Upper lobe of left lung (tissue), 6 donors: ENCODE data around the gene FAM200C. TPM values are rescaled to one million over a fixed set of nuclear protein-coding genes. Genes with fewer than 3 reads are reported as not detected.

Experiments
- ATAC-seq, 2 donors: fragments of 200-7000 bp; cut with Tn5 transposase; one replicate each; pipeline ENCODE4 v1.9.1; 2022; ENCODE audit warnings: mild to moderate bottlenecking in 2 of 2, moderate library complexity in 2 of 2; ENCODE audit not compliant: low FRiP score in 2 of 2
- DNase-seq, 2 donors: peaks; one replicate each; pipeline ENCODE4 v3.0.0-alpha.2; 2019 to 2020
- H3K27ac ChIP-seq, 4 donors: fragments of 200-600 bp; sonication (generic); one replicate each; pipeline ENCODE4 v1.5.1; 2016 to 2019
- H3K27me3 ChIP-seq, 4 donors: fragments of 200-600 bp; sonication (generic); one replicate each; pipeline ENCODE4 v1.5.1; 2017 to 2019
- H3K36me3 ChIP-seq, 4 donors: fragments of 200-600 bp; sonication (generic); one replicate each; pipeline ENCODE4 v1.5.1; 2016 to 2019
- H3K4me1 ChIP-seq, 4 donors: fragments of 200-600 bp; sonication (generic); one replicate each; pipeline ENCODE4 v1.5.1; 2018 to 2019
- H3K4me3 ChIP-seq, 4 donors: fragments of 200-600 bp; sonication (generic); one replicate each; pipeline ENCODE4 v1.5.1; 2017 to 2019; ENCODE audit warnings: mild to moderate bottlenecking in 2 of 4, moderate library complexity in 1 of 4
- H3K9me3 ChIP-seq, 4 donors: fragments of 200-600 bp; sonication (generic); one replicate each; pipeline ENCODE4 v1.5.1; 2018 to 2019
- CTCF ChIP-seq, 6 experiments: fragments of 450-650 bp in 4 of 6; fragments of 200-600 bp in 2 of 6; sonication (generic) in 2 of 6; IDR thresholded peaks; one replicate each; pipeline ENCODE4 v1.5.1; 2016 to 2019; ENCODE audit warnings: antibody characterized with exemption in 6 of 6
- EP300 ChIP-seq, 4 donors: sonication (generic); formaldehyde crosslinking; IDR thresholded peaks; one replicate each; pipeline ENCODE4 v1.5.1; 2017; ENCODE audit warnings: antibody characterized with exemption in 4 of 4, control low read depth in 2 of 4
- POLR2A ChIP-seq, 4 donors: fragments of 450-650 bp; IDR thresholded peaks; one replicate each; pipeline ENCODE4 v1.5.1; 2016 to 2017; ENCODE audit warnings: antibody characterized with exemption in 4 of 4, mild to moderate bottlenecking in 2 of 4
- POLR2AphosphoS5 ChIP-seq, 2 donors: sonication (generic); formaldehyde crosslinking; IDR thresholded peaks; one replicate each; pipeline ENCODE4 v1.5.1; 2017; ENCODE audit warnings: antibody characterized with exemption in 2 of 2
- WGBS, 2 donors: methylation state at CpG; one replicate each; pipeline ENCODE4 v1.1.5; 2017 to 2018; 5-methylcytosine and 5-hydroxymethylcytosine counted together
- total RNA-seq, 6 donors: library from RNA; depleted of rRNA in 4 of 6; stranded (reverse); fragments of >200 nt in 4 of 6; gene quantifications; one replicate each; pipeline versions ENCODE4 v1.1.0 to v1.2.1, GENCODE V29; 2016 to 2021
- donor health status: DM: no; HTN: no; CAD: no; lungs with moderate emphysema.
- donor health status: DM: no; HTN: yes; CAD: no; lungs with severe emphysema.

FAM200C gene
- total RNA-seq, 6 donors from 2014 or later, result 0.76 to 4.2 (median 3.2) TPM

GRCh38 chr5:160387445-160387844, 12.4 kb downstream of the FAM200C start:
- DNase-seq, result no peak
- TF ChIP-seq CTCF (IDR thresholded peaks at IDR 0.05) (no peak), EP300 (IDR thresholded peaks at IDR 0.05) (no peak), POLR2AphosphoS5 (IDR thresholded peaks at IDR 0.05) (no peak), POLR2A (IDR thresholded peaks at IDR 0.05) (no peak)
- Histone ChIP-seq H3K27me3 (no peaks in the 10 kb centered on the region), H3K27ac (no peak overlapping the region), H3K4me3 (no peak overlapping the region), H3K9me3 (peaks cover 7 to 12% (median 11%) of the 10 kb centered on the region in 4 donors), H3K4me1 (no peaks in the 10 kb centered on the region), H3K36me3 (no peaks in the 10 kb centered on the region)
- ATAC-seq, result no peak
- 100% methylated on average over 1 of the region's 1 CpG for WGBS, 2 donors

GRCh38 chr5:160385496-160385895, 14.4 kb downstream of the FAM200C start:
- Histone ChIP-seq H3K27ac (no peak overlapping the region), H3K36me3 (no peaks in the 10 kb centered on the region), H3K4me3 (no peak overlapping the region), H3K4me1 (no peaks in the 10 kb centered on the region), H3K27me3 (no peaks in the 10 kb centered on the region), H3K9me3 (peaks cover 7 to 12% (median 11%) of the 10 kb centered on the region in 4 donors)
- no peak for ATAC-seq
- DNase-seq, result no peak
- no peak for TF ChIP-seq POLR2AphosphoS5 (IDR thresholded peaks at IDR 0.05)
- TF ChIP-seq POLR2A (IDR thresholded peaks at IDR 0.05), result no peak
- no peak for TF ChIP-seq EP300 (IDR thresholded peaks at IDR 0.05)
- no peak for TF ChIP-seq CTCF (IDR thresholded peaks at IDR 0.05)

GRCh38 chr5:160384681-160385080, 15.2 kb downstream of the FAM200C start:
- no peaks in the 10 kb centered on the region for H3K27me3 ChIP-seq
- no peak overlapping the region for H3K27ac ChIP-seq
- ATAC-seq (no peak), DNase-seq (no peak)
- TF ChIP-seq CTCF (IDR thresholded peaks at IDR 0.05), result no peak
- no peak for TF ChIP-seq POLR2AphosphoS5 (IDR thresholded peaks at IDR 0.05)
- no peak for TF ChIP-seq EP300 (IDR thresholded peaks at IDR 0.05)
- no peak for TF ChIP-seq POLR2A (IDR thresholded peaks at IDR 0.05)
- no peaks in the 10 kb centered on the region for H3K36me3 ChIP-seq
- peaks cover 7 to 12% (median 11%) of the 10 kb centered on the region in 4 donors for H3K9me3 ChIP-seq
- 75 to 94% methylated on average over 1 of the region's 1 CpG for WGBS, 2 donors
- H3K4me3 ChIP-seq, result no peak overlapping the region
- H3K4me1 ChIP-seq, result no peaks in the 10 kb centered on the region

- Histone ChIP-seq H3K4me1 (no peaks in the 10 kb centered on the region), H3K27ac (no peak overlapping the region), H3K4me3 (no peak overlapping the region), H3K36me3 (no peaks in the 10 kb centered on the region), H3K9me3 (peaks cover 3 to 6% (median 5%) of the 10 kb centered on the region in 4 donors), H3K27me3 (no peaks in the 10 kb centered on the region)
- no peak for TF ChIP-seq POLR2A (IDR thresholded peaks at IDR 0.05)
- no peak for TF ChIP-seq POLR2AphosphoS5 (IDR thresholded peaks at IDR 0.05)
- no peak for TF ChIP-seq EP300 (IDR thresholded peaks at IDR 0.05)
- no peak for TF ChIP-seq CTCF (IDR thresholded peaks at IDR 0.05)
- no peak for DNase-seq
- no peak for ATAC-seq
- WGBS, 2 donors, result 80 to 88% methylated on average over 3 of the region's 3 CpGs
These were observed 17.5 kb downstream of the FAM200C start for GRCh38 chr5:160382346-160382745.

- no peak overlapping the region for H3K4me3 ChIP-seq
- no peaks in the 10 kb centered on the region for H3K9me3 ChIP-seq
- no peak overlapping the region for H3K27ac ChIP-seq
- H3K4me1 ChIP-seq, result no peaks in the 10 kb centered on the region
- H3K27me3 ChIP-seq, result no peaks in the 10 kb centered on the region
- WGBS, 2 donors, result 81 to 84% methylated on average over 2 of the region's 2 CpGs
- H3K36me3 ChIP-seq, result no peaks in the 10 kb centered on the region
- ATAC-seq, result no peak
- TF ChIP-seq CTCF (IDR thresholded peaks at IDR 0.05) (no peak), EP300 (IDR thresholded peaks at IDR 0.05) (no peak), POLR2AphosphoS5 (IDR thresholded peaks at IDR 0.05) (no peak), POLR2A (IDR thresholded peaks at IDR 0.05) (no peak)
- DNase-seq, result no peak
These were observed 19.8 kb downstream of the FAM200C start for GRCh38 chr5:160380041-160380440.
